DMS53 treated with DMSO at 0.1 percent for 48 hours (cell line): ENCODE measurements around the gene CLK1.

ENCODE experiments used
- DNase-seq: peaks from one replicate; lab custom pipeline; 2025; ENCODE audit not compliant: unreplicated experiment; lab: John Stamatoyannopoulos, UW

Gene CLK1

DNA sequence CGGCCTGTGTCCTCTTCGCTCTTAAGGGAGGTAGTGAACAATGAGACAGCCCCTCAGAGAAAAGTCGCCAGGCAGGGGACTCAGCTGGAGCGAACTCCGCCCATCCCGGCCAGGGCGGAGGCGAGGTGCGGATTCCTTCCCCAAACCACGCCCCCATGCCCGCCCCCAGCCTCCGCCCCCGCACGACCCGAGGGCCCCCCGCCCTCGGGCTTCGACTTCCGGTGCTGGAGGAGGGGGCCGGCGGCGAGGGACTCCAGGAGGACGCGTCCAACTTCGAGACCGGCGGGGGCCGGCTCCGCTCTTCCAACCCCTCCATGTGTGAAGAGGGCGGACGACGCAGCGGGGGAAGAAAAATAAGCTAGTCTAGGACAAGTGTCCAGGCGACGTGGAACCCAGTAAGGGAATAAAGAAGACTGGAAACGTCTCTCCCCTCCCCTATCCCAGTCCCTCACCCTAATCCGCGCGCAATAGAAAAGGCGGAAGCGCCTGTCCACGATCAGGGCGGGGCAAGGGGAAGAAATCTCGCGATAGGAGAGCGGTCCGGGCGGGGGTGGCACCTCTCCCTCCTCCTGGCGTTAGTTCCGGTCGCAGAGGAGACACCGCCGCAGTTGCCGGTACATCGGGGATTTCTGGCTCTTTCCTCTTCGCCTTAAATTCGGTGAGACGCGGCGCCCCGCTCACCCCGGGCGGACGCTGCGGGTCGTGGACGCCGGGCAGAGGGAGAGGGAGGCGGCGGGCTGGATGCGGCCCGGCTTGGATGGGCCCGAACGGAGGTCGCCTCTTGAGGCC lies 52.9 kb downstream of the CLK1 start, which contains the start of gene BZW1:
Gene BZW1 (plus strand): TSS at position 578 of the 789 bp plus-strand sequence. CDS start 1,308 bp downstream, outside the sequence.
- peak; percentile 95 for DNase-seq

DNA sequence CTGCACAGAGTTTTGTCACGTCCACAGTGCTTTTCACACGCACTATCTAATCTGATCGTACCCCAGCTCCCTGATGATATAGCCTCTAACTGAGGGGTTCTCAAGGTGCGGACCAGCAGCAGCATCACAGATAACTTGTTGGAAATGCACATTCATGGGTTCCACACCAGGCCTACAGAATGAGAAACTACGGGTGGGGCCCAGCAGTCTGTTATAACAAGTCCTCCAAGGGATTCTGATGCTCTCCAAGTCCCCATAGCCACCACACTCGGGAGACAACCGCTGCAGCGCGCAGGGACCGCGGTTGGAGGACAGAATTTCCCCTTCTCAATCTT lies 53.5 kb downstream of the CLK1 start:
- DNase-seq, result no peak

DNA sequence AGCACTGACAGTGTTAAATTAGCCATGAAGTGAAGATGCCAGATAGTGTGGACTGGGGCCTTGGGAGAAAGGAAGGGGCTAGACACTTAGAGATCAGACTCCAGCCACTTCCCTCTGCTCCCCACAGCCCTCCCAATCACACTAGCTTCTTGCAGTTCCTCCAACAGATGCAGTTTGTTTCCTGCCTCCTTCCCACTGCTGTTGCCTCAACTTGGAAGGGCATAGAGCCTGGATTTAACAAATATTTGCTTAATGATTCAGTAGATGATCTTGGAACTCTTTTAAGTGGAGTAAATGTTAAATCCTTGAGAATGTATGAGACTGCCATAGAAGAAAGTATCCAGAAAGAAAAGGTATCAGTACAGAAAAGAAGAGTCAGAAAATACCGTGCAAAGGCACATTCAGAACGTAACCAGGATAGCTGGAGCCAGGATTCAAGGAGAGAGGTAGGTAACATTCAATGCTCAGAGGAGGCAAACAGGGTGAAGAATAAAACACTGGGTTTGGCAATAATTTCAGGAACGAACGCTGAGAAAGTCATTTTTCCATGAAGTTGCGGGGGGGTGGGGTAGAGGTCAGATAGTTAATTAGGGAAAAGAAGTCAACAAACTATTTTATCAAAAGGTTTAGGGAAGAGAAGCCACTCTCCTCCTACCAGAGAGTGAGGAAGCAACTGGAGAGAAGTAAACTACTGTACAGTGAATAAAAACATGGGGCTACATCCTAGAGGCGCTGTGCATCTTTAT lies 54.0 kb downstream of the CLK1 start:
- peak; percentile 42 for DNase-seq

DNA sequence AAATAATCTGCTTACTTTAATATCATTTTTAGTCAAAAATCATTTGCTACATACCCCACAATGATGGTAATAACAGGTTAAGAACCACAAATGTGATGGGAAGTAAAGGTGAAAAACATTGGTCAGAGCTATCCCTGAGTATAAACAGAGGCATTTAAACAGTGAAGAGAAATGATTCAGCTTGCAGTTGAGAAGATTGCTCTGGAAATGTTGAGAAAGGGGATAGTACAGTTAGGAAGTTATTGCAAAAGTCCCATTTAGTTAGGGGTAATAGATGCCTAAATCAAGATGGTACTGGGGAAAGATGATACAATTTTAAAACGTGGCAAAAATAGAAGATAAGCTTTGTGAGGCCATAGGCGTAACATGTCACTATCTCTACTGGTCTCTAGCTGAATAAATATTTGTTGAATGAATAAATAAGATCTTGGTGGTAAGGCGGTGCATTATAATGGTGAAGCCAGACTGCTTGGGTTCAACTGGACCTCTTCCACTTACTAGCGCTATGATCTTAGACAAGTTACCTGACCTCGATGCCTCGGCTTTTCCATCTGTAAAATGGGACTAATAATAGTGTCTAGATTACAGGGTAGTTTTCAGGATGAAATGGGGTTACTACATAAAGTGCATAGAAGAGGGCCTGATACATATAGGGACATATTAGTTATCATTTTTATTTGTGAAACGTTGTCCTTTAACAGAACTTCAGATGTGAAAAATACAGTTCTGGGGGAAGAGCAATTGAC lies 54.8 kb downstream of the CLK1 start:
- DNase-seq, result no peak
